Kasumi-1 (cell line): ENCODE results near the gene PRCD.
"Not testable (repeated sequence)": the region's sequence is repeated elsewhere in the genome, so short reads cannot be mapped to it uniquely, and the experiment has no call there.

Source experiments
- DNase-seq, 2 experiments: peaks; one replicate each; lab custom pipeline; 2025; lab: John Stamatoyannopoulos, UW

Gene PRCD

GRCh38 chr17:76504117-76504516 is 35.7 kb upstream of the PRCD start:
- DNase-seq, result peak; percentile 91

- peak; percentile 79 to 84 for DNase-seq
Measured at GRCh38 chr17:76506408-76507345, 33.2 kb upstream of the PRCD start.

- DNase-seq, result not testable (repeated sequence)
Measured at GRCh38 chr17:76508472-76509063, 31.3 kb upstream of the PRCD start.

- no peak for DNase-seq
Measured at GRCh38 chr17:76510831-76511244, 29.0 kb upstream of the PRCD start.

GRCh38 chr17:76511668-76512365 is 28.0 kb upstream of the PRCD start:
- no peak for DNase-seq

GRCh38 chr17:76512366-76513305 is 27.2 kb upstream of the PRCD start:
- no peak for DNase-seq

GRCh38 chr17:76513306-76513692 is 26.5 kb upstream of the PRCD start:
- no peak for DNase-seq

GRCh38 chr17:76514355-76514754 is 25.5 kb upstream of the PRCD start:
- not testable (repeated sequence) for DNase-seq

GRCh38 chr17:76515274-76515949 is 24.4 kb upstream of the PRCD start:
- peak; percentile 56 to 66 for DNase-seq

- DNase-seq, result no peak
Measured at GRCh38 chr17:76517638-76518038, 22.2 kb upstream of the PRCD start.

GRCh38 chr17:76519048-76519966 is 20.5 kb upstream of the PRCD start:
- DNase-seq, result no peak

GRCh38 chr17:76521262-76521661 is 18.6 kb upstream of the PRCD start:
- DNase-seq, result no peak

GRCh38 chr17:76521683-76522082 is 18.2 kb upstream of the PRCD start:
- not testable (repeated sequence) for DNase-seq

GRCh38 chr17:76523084-76524037 is 16.5 kb upstream of the PRCD start:
- peak; percentile 62 to 68 for DNase-seq

- DNase-seq, result no peak
Measured at GRCh38 chr17:76524598-76525512, 15.0 kb upstream of the PRCD start.

- not testable (repeated sequence) for DNase-seq
Measured at GRCh38 chr17:76525513-76525833, 14.4 kb upstream of the PRCD start.

- DNase-seq, result not testable (repeated sequence)
Measured at GRCh38 chr17:76527016-76527415, 12.8 kb upstream of the PRCD start.
